GM12891 (cell line): ENCODE measurements around the gene TMEM267.

Source experiments
- POLR2A ChIP-seq: IDR thresholded peaks from 2 replicates; pipeline ENCODE4 v1.6.1; 2011; ENCODE audit warnings: low read depth, low read length, control low read depth
- POLR2AphosphoS5 ChIP-seq: IDR thresholded peaks from 2 replicates; pipeline ENCODE4 v1.6.1; 2011; ENCODE audit warnings: low read depth, low read length, control low read depth
- TAF1 ChIP-seq: IDR thresholded peaks from 2 replicates; pipeline ENCODE4 v1.6.1; 2011; ENCODE audit warnings: low read depth, low read length, control low read depth

DNA sequence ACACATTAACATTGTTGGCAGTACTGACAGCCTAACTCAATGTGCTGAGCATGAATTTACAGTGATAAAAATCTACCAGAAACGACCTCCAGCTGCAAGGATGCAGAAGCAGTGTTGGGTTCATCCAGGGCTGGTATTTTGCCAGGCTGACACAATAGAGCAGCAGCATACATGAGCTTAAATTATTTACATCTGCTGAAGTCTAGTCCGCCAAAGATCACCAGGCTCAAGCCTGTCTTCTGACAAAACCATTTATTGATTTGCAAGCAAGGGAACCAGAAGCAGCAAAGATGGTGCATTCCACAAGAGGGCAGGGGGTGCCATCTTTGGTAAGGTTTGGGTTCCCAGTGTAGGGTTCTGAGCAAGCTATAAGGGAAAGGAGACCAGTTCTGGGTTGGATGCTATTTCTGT, 40.0 kb upstream of the TMEM267 start:
- no peak for TF ChIP-seq TAF1
- no peak; the same call in 1 of the 2 replicates for TF ChIP-seq POLR2A
- TF ChIP-seq POLR2AphosphoS5 = no peak
